Activated T-cell treated with anti-CD3 and anti-CD28 coated beads, Interleukin-2, amount 50 U/mL, for 48 hours (primary cell): ENCODE data around the gene BCAP31.
"Not testable (repeated sequence)": the region's sequence is repeated elsewhere in the genome, so short reads cannot be mapped to it uniquely, and the experiment has no call there.

Experiments used
- DNase-seq, 2 experiments: peaks; one replicate each; pipeline ENCODE4 v3.0.0-alpha.2; 2020

Gene BCAP31

DNA sequence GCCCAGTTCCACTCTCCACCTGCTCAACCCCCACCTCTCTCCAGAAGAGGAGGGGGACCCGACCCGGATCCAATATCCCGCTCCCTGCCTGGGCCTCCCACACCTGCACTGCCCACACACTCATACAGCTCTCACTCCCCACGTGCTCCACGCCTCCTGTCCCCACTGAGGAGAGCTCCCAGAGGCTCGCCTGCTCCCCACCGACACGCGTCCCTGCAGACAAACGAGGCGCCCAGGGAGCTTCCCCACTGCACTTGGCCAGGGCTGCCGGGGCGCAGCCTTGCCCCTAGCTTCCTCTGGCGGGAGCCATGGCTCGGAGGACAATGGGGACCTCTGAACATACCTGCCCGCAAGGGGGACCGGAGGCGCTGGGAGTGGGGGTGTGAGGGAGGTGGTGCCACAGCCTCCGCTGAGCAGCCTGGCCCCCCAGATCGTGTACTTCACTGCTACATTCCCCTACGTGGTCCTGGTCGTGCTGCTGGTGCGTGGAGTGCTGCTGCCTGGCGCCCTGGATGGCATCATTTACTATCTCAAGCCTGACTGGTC lies 31.5 kb downstream of the BCAP31 start:
- no peak for DNase-seq

DNA sequence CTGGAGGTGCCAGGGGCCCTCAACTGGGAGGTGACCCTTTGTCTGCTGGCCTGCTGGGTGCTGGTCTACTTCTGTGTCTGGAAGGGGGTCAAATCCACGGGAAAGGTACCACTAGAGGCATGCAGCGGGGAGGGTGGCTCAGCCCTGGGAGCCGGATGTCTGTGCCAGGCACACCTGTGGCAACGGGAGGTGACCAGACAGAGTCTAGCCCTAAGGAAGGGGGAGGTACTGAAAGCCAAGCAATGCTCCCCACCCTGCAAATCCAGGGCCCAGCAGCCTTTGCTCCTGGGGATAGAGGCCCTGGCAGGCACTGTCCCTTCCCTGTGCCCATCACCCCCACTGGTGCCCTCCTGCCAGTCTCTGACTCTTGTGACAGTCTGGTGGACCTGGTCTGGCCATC lies 32.2 kb downstream of the BCAP31 start:
- no peak for DNase-seq

DNA sequence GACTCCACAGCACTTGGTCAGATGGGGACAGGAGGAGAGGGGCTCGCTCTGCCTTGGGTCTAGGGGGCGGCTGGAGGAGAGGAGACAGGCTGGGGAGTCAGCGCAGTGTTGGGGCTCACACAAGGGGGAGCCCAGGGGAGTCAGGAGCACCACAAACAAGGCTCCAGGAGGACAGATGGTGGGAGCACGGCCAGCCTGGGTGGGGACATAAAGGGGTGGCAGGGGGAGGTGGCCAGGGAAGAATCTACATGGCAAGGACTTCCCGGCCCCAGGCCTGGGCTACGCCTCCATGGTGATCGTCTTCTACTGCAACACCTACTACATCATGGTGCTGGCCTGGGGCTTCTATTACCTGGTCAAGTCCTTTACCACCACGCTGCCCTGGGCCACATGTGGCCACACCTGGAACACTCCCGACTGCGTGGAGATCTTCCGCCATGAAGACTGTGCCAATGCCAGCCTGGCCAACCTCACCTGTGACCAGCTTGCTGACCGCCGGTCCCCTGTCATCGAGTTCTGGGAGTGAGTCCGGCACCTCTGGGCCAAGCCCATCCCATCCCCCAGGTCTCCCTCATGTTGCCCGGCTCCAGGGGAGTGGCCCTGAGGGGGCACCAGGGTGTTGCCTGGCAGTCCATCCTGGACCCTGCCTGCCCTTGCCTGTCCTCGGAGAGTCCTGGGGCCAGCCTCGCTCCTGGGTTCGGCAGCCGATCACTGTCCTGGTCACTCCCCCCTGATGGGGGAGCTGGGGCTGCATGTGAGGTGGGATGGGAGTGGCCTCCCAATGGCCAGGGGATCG lies 33.0 kb downstream of the BCAP31 start:
- DNase-seq, result not testable (repeated sequence)

DNA sequence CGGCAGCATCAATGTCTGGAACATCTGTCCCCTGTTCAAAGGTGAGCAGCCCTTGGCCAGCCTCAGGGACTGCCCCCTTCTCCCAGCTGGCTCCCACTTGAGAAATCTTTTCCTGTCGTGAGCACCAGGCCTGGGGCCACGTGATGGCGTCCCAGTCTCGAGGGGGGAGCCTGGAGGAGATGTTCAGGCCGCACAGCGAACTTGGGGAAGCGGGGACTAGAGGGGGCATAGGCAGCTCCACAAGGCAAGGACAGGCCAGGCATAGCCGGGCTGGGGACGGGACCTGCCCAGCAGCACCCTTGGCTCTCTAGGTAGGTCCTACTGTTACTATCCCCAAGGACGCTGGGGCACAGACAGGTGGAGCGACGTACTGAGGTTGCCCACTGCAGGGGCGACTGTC lies 33.7 kb downstream of the BCAP31 start:
- no peak for DNase-seq

DNA sequence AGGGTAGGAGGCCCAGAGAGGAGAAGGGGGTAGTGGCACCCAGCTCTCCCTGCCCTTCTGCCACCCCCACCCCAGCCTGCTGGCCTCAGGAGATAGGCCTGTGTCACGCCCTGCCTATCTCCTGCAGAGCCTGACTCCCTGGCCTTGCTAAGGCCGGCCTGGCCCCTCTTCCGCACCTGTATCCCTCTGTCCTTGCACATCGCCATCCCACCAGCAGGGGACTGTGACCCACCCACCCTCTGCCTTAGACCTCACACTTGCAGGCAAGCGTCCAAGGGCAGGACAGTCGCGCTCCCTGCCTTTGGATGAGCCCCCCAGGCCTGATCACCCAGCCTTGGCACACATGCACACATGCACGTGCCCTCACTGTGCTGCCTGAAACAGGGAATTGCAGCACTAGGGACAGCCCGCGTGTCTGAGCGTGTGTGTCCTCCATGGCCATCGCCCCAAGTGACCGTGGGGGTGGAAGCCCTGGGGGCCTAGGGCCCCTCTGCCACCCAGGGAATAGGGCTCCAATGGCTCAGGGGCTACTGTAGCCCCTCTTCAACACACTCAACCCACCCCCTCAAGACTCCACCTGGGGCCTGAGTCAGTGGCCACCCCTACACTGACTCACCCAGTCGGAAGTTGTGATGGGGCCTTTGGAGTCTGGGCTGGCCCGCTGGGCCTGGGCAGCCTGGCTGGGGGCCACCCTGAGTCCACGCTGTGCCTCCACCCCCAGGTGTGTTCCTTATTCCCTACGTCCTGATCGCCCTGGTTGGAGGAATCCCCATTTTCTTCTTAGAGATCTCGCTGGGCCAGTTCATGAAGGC lies 34.3 kb downstream of the BCAP31 start:
- no peak for DNase-seq

DNA sequence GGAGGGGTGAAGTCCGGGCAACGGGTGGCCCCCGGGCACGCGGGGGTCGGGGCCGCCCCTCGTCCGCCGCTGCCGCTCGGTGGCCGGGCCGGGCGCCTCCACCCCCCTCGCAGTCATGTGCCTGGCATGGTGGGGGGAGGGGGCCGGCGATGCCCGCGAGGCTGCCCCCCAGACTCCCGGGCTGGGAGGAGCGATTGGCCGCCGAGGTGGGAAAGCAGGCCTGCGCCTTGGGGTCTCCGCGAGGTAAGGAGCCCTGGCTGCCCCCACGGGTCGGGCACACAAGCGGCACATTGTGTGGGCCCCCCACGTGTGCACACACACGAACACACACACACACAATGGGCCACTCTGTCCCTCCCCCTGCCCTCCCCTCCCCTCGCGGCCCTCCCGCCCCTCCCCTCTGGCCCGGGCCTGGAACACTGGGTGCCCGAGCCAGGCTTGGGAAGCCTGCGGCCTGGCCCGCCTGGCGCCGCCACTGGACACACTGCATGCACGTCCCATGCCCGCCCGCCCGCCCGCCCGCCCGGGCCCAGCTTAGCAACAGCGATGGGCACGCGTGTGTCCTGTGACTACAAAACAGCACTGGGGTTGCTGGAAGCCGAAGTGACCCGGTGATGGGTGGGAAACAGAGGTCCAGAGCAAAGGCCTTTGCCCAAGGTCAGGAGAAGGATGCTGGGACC lies 35.1 kb downstream of the BCAP31 start:
- DNase-seq, result no peak

DNA sequence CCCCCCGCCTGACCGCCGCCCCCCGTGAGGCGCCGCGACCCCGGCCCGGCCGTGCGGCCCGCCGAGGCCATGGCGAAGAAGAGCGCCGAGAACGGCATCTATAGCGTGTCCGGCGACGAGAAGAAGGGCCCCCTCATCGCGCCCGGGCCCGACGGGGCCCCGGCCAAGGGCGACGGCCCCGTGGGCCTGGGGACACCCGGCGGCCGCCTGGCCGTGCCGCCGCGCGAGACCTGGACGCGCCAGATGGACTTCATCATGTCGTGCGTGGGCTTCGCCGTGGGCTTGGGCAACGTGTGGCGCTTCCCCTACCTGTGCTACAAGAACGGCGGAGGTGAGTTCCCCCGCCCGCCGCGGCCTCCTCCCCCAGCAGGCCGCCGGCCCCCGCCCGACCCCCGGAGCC lies 35.7 kb downstream of the BCAP31 start:
- DNase-seq, result no peak

DNA sequence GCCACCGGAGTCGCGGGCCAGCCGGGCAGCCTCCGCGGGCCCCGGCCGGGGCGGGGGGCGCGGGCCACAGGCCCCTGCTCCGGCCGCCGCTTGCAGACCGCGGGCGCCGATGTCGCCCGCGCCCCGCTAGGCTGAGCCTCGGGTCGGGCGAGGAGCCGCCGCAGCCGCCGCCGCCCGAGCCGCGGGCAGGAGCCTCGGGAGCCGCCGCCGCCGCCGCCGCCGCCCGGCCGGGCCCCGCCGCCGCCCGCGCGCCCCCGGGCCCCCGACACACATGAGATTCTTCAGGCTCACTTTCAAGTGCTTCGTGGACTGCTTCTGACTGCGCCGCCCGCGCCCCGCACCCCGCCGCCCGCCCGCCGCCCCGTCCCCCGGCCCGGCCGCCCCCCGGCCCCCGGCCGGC lies 36.1 kb downstream of the BCAP31 start:
- DNase-seq, result no peak

DNA sequence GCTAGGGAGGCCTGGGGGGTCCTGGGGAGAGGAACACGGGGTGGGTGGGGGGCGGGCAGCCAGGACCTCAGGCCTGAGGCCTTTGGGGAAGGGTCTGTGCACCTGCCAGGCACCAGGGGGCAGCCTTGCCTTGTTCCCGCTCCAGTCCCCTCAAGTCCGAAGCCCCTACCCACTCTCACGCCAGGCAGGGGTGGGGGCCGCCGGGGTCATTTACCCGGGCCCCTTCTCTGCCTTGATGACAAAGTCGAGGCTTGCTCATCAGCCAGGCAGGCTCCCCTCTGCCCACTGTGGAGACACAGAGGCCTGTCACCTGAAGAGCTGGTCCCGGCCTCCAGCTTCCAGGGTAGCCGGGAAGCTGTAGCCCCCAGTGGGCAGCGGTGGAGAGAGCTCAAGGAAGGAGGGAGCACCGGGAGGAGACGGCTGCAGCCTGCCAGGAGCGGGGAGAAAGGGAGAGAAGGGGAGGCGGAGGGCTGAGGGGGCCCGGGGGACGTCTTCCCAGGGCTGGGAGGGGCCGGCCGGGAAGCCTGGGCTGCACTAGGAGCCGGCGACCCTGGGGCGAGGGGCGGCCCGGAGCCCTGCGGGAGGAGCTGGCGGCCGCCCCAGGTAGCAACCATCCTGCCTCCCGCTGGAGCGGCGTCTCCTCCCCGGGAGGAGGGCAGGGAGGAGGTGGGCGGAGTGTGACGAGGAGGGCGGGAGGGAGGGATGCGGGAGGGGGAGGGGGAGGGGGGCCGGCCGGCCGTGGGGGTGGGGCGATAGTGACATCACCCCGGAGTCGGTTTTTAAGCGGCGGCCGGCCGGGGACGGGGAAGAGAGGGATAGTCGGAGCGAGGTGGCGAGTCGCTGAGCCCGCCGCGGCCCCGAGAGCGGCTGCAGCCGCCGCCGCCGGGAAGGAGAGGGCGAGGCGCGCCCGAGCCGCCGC lies 36.8 kb downstream of the BCAP31 start, which contains the start of gene SLC6A8:
Gene SLC6A8 (plus strand): TSS at position 806 of the 919 bp plus-strand sequence. CDS start 649 bp downstream, outside the sequence.
- DNase-seq, result peak; percentile 39 to 52

DNA sequence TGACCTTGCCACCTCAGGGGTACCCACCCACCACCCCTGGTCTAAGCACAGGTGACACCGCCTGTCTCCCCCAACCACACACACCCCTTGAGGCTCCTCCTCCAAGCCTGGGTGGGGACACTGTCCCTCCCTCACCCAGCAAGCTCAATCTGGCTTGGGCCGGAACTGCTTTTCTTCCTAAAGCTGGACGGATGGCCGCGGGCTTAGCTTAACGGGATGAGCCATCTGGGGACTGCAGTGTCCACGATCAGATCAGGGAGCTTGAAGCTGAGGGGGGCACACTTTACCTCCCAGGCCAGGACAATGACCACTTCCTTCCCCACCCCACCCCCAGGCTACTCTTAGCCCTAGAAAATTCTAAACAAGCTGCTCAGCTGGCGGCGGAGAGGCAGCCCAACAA lies 37.5 kb downstream of the BCAP31 start:
- no peak for DNase-seq

DNA sequence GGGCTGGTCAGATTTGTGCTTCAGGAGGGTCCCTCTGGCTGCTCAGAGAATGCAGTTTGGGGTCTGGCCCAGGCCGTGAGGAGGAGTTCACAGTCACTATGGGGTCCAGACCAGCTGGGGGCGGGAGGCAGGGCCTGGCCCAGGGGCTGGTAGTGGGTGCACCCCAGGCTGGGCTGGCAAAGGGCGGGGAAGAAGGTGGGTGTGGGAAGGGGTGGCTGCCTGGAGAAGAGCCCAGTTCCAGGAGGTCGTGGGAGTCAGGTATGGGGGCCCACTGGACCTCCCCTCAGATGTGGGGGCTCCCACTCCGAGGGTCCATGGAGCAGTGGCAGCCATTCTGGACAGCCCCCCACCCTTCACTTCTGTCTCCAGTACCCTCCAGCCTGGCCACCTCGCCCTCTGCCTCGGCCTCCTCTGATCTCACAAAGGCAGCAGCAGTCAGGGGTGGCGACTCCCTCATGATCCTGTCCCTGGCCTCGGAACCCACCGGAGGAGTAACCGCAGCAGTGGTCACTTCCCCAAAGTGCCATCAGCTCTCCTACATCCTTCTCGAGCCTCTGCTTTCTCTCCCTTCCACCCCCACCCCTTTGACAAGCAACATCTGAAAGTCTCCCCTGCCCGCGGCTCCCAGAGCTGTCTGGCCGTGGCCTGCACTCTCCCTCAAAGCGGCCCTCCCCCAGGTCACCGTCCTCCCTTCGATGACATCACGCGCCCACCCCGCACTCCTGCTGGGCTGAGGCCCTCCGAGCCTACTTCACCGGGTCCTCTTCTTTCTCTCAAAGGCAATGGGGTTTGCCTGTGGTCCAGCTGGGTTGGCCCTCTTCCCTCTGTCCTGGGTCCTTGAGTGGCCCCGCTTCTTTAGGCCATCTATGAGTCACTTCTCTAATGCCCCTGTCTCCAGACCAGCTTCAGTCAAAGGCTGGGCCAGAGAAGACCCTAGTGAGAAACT lies 38.2 kb downstream of the BCAP31 start:
- no peak for DNase-seq

DNA sequence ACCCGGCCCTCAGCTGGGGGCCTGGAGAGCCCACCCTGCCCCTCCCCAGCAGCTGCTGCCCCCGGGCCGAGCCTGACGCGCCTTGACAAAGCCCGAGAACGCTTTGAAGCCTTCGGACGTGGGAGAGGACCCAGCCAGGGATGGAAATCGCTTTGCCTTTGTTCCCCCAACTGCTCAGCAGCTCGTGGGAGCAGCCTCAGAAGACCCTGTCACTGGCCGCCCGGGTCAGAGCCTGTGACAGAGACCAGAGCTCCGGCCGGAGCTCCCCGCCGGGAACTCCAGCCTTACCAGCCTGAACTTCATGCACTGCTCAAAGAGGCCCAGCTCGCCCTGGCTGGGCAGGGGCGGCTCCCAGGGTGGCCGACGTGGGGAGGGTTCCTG lies 39.0 kb downstream of the BCAP31 start:
- DNase-seq, result no peak

DNA sequence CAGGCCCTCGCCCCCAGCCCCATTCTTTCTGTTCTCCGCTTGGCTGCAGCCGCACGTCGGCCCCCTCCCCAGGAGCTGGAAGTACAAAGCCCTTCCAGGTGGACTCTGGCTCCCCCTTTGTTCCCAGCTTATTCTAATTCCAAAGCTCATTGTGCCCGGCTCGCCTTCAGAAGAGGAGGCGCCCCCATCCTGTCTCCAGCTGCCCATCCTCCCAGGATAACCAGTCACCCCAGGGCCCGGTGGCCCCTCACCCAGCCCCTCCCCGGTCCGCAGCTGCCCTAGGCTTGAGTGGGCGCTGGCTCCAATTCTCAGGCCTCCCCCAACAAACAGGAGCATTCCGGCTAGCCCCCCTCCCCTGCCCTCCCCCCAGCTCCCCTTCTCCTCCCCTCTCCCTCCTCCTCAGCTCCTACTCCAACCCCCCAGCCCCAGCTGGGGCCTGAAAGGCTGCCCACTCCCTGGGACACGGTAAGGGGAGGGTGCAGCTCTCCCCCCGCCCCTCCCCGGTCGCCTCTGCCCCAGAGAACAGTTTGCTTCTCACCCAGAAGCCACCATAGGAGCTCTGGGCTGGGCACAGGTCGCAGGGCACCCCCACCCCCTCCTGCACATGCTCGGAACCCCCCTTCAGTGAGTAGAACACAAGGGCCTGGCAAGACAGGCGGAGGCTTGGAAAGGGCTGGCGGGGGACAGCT lies 39.6 kb downstream of the BCAP31 start:
- no peak for DNase-seq

DNA sequence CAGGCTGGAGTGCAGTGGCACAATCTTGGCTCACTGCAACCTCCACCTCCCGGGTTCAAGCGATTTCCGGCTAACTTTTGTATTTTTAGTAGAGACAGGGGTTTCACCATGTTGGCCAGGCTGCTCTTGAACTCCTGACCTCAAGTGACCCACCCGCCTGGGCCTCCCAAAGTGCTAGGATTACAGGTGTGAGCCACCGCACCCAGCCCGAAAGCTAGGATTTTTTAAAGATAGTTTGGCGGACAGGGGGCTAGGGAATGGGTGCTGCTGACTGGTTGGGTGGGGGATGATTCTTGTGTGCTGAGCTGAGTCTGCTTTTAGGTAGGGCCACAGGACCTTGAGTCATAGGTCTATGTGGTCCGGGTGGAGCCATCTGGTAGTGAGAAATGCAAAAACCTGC lies 40.7 kb downstream of the BCAP31 start:
- DNase-seq, result not testable (repeated sequence)

DNA sequence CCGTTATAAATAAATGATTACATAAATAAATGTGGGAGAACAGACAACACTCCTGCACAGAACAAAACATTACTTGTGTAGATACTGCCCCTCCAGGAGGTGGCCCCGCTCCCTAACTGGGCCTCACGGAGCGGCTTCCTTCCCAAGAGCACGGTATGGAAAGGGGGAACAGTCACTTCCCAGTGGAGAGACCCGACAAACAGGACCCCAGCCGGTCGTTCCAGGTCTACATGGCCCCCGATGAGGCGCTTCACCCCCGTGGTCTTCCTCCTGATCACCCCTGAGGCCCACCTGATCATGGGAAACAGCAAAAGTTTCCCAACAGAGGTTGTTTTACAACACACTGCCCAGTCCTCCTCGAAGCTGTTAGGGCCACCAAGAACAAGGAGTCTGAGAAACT lies 43.0 kb downstream of the BCAP31 start:
- DNase-seq, result peak in 1 of 2 experiments; percentile 8

DNA sequence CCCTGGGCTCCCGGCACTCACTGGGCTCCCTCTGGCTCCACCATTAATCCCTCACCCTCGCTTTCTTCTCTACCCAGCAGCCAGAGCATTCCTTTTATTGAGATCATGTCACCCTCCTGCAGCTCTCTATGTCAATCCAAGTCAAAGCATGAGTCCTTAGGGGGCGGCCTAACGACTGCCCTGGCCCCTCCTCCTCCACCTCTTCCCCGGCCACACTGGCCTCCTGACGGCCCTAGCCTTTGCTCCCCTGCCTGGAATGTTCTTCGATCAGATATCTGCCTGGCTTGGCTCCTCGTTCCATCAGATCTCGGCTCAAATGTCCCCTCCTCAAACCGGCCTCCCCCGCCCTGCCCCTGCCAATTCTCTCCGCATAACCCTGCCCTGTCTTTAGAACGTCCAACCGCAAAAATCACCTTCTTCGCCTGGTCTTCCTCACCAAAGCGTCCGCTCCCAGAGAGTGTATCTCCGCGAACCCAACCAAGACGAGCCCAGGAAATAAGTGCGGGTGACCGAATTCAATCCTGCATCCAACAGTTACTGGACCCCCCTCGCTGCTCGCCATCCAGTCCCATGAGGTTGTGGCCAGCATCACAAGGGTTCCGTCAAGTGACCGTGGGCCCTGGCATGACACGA lies 49.9 kb downstream of the BCAP31 start:
- DNase-seq, result no peak

DNA sequence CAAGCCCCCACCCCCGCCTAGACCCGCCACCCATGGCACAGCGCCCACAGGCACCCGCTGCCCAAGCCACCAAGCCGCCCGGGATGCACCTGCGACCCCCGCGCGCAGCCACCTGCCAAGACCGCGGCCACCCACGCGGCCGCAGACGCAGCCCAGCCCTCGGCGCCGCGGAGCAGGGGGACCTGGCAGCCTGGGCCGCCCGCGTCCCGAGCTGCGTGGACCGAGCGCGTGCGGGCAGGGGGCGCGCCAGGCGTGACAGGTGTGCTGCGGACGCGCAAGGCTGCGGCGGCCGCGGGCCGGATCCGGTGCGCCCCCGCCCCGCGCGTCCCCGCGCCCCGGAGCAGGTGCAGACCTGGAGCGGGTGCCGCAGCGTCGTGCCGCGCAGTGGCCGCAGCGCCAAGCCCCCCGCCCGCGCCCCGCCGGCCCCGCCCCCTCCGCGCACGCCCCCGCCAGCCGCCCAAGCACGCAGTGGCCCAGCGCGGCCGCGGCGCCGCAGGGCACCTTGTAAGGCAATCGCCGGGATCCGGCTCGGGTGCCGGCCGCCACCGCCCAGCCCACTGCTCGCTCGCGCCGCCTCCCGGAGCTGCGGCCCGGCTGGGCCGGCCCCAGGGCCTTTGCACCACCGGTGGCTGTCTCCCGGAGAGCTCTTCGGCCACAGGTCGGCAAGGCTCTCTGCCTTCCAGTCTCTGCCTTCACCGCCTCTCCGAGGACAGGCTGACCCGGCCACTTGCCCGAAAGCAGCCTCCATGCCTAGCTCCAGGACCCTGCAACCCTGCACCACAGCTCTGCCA lies 50.6 kb downstream of the BCAP31 start, which contains the start of gene PNCK:
Gene PNCK (minus strand): TSS at position 386 of the 791 bp plus-strand sequence. CDS start 737 bp downstream, outside the sequence.
- DNase-seq, result no peak

DNA sequence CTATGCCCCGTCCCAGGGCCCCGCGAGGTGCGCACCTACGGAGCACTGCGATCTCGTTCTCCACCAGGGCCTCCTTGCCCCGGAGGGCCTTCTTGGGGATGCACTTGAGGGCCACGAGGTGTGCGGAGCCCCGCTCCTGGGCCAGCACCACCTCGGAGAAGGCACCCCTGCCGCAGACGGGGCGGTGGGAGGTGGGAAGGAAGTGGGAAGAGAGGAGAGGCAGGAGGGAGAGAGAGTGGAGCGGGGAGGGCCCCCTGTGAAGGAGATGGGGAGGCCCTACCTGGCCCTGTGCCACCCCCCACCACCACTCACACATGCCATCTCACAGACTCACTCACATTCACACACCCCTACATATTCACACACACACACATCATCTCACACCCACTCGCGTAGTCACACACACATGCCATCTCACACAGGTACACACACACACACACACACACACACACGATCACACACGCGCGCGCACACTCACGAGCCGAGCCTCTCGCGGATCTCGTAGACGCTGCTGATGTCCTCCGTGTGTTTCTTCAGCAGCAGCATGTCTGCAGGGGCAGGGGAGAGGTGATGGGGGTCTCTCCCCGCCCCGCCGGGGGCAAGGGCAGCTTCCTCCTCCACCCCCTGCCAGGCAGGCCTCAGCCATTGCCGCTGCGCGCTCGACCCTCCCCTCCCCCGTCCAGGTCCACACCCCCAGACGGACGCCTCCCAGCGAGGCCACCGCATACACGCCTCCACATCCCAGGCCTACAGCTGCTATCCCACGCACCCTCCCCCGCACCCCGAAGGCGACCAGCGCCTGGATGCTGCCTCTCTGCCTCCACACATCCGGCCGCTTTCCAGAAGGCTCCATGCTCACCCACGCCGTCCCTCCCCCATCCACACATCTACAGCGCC lies 51.4 kb downstream of the BCAP31 start:
- DNase-seq, result no peak
